Body of pancreas (tissue), 4 donors: Measurements from ENCODE around the gene NOL4L. TPM values are rescaled to one million over a fixed set of nuclear protein-coding genes. Genes with fewer than 3 reads are reported as not detected.
A peak's percentile ranks its signal among the peaks of the same experiment; 100 is the strongest.

Experiments used
- ATAC-seq: fragments of 150-250 bp; one replicate; pipeline ENCODE4 v1.9.1; 2016
- DNase-seq, 4 donors: peaks; one replicate each; pipeline ENCODE4 v3.0.0-alpha.2; 2019
- H3K27ac ChIP-seq, 4 donors: fragments of 200-600 bp; sonication (generic); 1 replicate in 3 of 4; 2 replicates in 1 of 4; pipeline versions ENCODE4 v1.5.1 to v1.6.1; 2016 to 2019; ENCODE audit warnings: mild to moderate bottlenecking in 1 of 4, mixed read lengths in 1 of 4, moderate library complexity in 1 of 4
- H3K27me3 ChIP-seq, 2 donors: fragments of 200-600 bp; sonication (generic); one replicate each; pipeline ENCODE4 v1.6.0; 2016; ENCODE audit warnings: mild to moderate bottlenecking in 1 of 2
- H3K36me3 ChIP-seq, 2 donors: fragments of 200-600 bp; sonication (generic); replicated peaks in 1 of 2; 2 replicates each; pipeline ENCODE4 v1.5.1; 2016; ENCODE audit warnings: low read depth in 2 of 2; ENCODE audit not compliant: insufficient read depth in 1 of 2
- H3K4me1 ChIP-seq: fragments of 200-600 bp; sonication (generic); one replicate; pipeline ENCODE4 v1.6.0; 2016
- H3K4me3 ChIP-seq, 2 donors: fragments of 200-600 bp; sonication (generic); 1 replicate in 1 of 2; 2 replicates in 1 of 2; pipeline ENCODE4 v1.5.1; 2016 to 2019
- H3K9me3 ChIP-seq, 3 donors: fragments of 200-600 bp; sonication (generic); 1 replicate in 2 of 3; 2 replicates in 1 of 3; pipeline ENCODE4 v1.5.1; 2016
- CTCF ChIP-seq, 7 experiments: fragments of 450-650 bp in 4 of 7; fragments of 200-600 bp in 3 of 7; sonication (generic) in 3 of 7; IDR thresholded peaks; one replicate each; pipeline ENCODE4 v1.5.1; 2016 to 2019; ENCODE audit warnings: antibody characterized with exemption in 7 of 7
- POLR2A ChIP-seq, 3 donors: fragments of 450-650 bp; IDR thresholded peaks; one replicate each; pipeline ENCODE4 v1.6.1; 2016; ENCODE audit warnings: antibody characterized with exemption in 3 of 3, mild to moderate bottlenecking in 2 of 3
- WGBS, 2 donors: methylation state at CpG; one replicate each; pipeline ENCODE4 v1.1.5; 2017; 5-methylcytosine and 5-hydroxymethylcytosine counted together
- intact Hi-C: fragments of 100-400 bp; cut with DNase I; formaldehyde crosslinking; loops from one replicate; pipeline ENCODE4 v1.15.1; 2023
- total RNA-seq, 2 donors: library from RNA; depleted of rRNA; stranded (reverse); fragments of >200 nt; gene quantifications; one replicate each; pipeline ENCODE4 v1.1.0, GENCODE V29; 2016

NOL4L gene
- total RNA-seq, 2 donors from 2014 or later, result 15.0 to 36.9 TPM

GRCh38 chr20:32509639-32510066 is 75.5 kb downstream of the NOL4L start:
- ATAC-seq (no peak), DNase-seq (peak in 1 of 4 donors; percentile 11)
- no peak for TF ChIP-seq CTCF (IDR thresholded peaks at IDR 0.05)
- no peak for TF ChIP-seq POLR2A (IDR thresholded peaks at IDR 0.05)
- no peaks in the 10 kb centered on the region for H3K36me3 ChIP-seq
- H3K9me3 ChIP-seq, result no peaks in the 10 kb centered on the region
- intact Hi-C loops, result no loop called here
- no peaks in the 10 kb centered on the region for H3K27me3 ChIP-seq
- no peak overlapping the region for H3K27ac ChIP-seq
- H3K4me3 ChIP-seq, result no peak overlapping the region
- WGBS, 2 donors, result 63 to 85% methylated on average over 10 of the region's 10 CpGs
- peaks cover 18% of the 10 kb centered on the region for H3K4me1 ChIP-seq

- H3K27ac ChIP-seq, result no peak overlapping the region
- no peak for DNase-seq
- no peaks in the 10 kb centered on the region for H3K27me3 ChIP-seq
- intact Hi-C loops, result no loop called here
- no peak for TF ChIP-seq POLR2A (IDR thresholded peaks at IDR 0.05)
- TF ChIP-seq CTCF (IDR thresholded peaks at IDR 0.05), result no peak
- no peak for ATAC-seq
- no peaks in the 10 kb centered on the region for H3K9me3 ChIP-seq
- no peaks in the 10 kb centered on the region for H3K36me3 ChIP-seq
- H3K4me3 ChIP-seq, result no peak overlapping the region
- peaks cover 18% of the 10 kb centered on the region for H3K4me1 ChIP-seq
- WGBS, 2 donors, result 86 to 90% methylated on average over 3 of the region's 3 CpGs
Measured at GRCh38 chr20:32508775-32509119, 76.4 kb downstream of the NOL4L start.

GRCh38 chr20:32507998-32508774 is 76.9 kb downstream of the NOL4L start:
- TF ChIP-seq CTCF (IDR thresholded peaks at IDR 0.05), result no peak
- no peak for TF ChIP-seq POLR2A (IDR thresholded peaks at IDR 0.05)
- peak in 1 of 4 donors; percentile 8 for DNase-seq
- peaks cover 18% of the 10 kb centered on the region for H3K4me1 ChIP-seq
- H3K9me3 ChIP-seq, result no peaks in the 10 kb centered on the region
- ATAC-seq, result no peak
- H3K27me3 ChIP-seq, result no peaks in the 10 kb centered on the region
- no peak overlapping the region for H3K4me3 ChIP-seq
- 72 to 87% methylated on average over 10 to 11 of the region's 11 CpGs for WGBS, 2 donors
- H3K27ac ChIP-seq, result no peak overlapping the region
- intact Hi-C loops, result no loop called here
- H3K36me3 ChIP-seq, result no peaks in the 10 kb centered on the region

- H3K27ac ChIP-seq, result no peak overlapping the region
- no peak for DNase-seq
- H3K27me3 ChIP-seq, result no peaks in the 10 kb centered on the region
- intact Hi-C loops, result no loop called here
- no peaks in the 10 kb centered on the region for H3K36me3 ChIP-seq
- WGBS, 2 donors, result 86 to 92% methylated on average over 2 to 3 of the region's 3 CpGs
- no peak overlapping the region for H3K4me3 ChIP-seq
- TF ChIP-seq POLR2A (IDR thresholded peaks at IDR 0.05) (no peak), CTCF (IDR thresholded peaks at IDR 0.05) (no peak)
- ATAC-seq, result no peak
- H3K9me3 ChIP-seq, result no peaks in the 10 kb centered on the region
- peaks cover 17% of the 10 kb centered on the region for H3K4me1 ChIP-seq
Measured at GRCh38 chr20:32506721-32507120, 78.4 kb downstream of the NOL4L start.
